Breast epithelium (tissue), 3 donors: ENCODE measurements around the gene BACH2.

Experiments
- POLR2AphosphoS5 ChIP-seq, 3 donors: sonication (generic); formaldehyde crosslinking; IDR thresholded peaks; one replicate each; pipeline ENCODE4 v1.6.1; 2017; ENCODE audit warnings: antibody characterized with exemption in 3 of 3
- TF ChIP-seq, protein P1 (sequence below), 3 donors: fragments of 450-650 bp; IDR thresholded peaks; one replicate each; pipeline ENCODE4 v1.5.1; 2016 to 2017; ENCODE audit warnings: antibody characterized with exemption in 3 of 3, mild to moderate bottlenecking in 3 of 3, moderate library complexity in 3 of 3

DNA sequence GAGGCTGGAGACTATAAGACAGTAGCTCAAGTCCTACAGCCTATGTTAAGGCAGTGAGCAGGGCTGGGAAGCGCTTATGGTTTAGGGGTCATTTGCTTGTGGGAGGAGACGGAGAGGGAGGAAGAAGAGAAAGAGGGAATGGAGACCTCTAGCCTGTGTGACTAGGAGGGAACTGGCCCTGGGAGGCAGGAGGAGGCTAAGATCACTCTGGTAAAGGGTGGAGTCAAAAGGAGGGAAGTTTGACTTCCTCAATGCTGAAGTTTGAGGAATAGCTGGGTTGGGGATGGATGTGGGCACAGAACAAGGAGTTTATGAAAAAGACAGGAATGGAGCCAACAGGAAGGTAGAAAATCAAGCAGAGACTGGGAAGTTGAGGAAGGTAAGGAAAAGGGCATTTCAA, 6.4 kb upstream of the BACH2 start:
- TF ChIP-seq, protein P1, sequence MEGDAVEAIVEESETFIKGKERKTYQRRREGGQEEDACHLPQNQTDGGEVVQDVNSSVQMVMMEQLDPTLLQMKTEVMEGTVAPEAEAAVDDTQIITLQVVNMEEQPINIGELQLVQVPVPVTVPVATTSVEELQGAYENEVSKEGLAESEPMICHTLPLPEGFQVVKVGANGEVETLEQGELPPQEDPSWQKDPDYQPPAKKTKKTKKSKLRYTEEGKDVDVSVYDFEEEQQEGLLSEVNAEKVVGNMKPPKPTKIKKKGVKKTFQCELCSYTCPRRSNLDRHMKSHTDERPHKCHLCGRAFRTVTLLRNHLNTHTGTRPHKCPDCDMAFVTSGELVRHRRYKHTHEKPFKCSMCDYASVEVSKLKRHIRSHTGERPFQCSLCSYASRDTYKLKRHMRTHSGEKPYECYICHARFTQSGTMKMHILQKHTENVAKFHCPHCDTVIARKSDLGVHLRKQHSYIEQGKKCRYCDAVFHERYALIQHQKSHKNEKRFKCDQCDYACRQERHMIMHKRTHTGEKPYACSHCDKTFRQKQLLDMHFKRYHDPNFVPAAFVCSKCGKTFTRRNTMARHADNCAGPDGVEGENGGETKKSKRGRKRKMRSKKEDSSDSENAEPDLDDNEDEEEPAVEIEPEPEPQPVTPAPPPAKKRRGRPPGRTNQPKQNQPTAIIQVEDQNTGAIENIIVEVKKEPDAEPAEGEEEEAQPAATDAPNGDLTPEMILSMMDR (IDR thresholded peaks at IDR 0.05), result no peak
- TF ChIP-seq POLR2AphosphoS5 (IDR thresholded peaks at IDR 0.05), result no peak
